IMR-90 (cell line): ENCODE measurements around the gene BRMS1. TPM values are rescaled to one million over a fixed set of nuclear protein-coding genes. Genes with fewer than 3 reads are reported as not detected.

Source experiments
- ATAC-seq: fragments of 200-7000 bp; cut with Tn5 transposase; 2 replicates; pipeline ENCODE4 v1.9.1; 2020; ENCODE audit warnings: low read depth, mild to moderate bottlenecking, moderate library complexity
- BruUV-seq: library from RNA; stranded (reverse); fragments of 400-500 nt; replicated peaks from 2 replicates; lab custom pipeline; 2021; lab: Mats Ljungman, UMichigan
- CTCF ChIA-PET: fragments of 300-600 bp; formaldehyde crosslinking; extraction: SDS; loops from one replicate; lab custom pipeline; 2021; ENCODE audit warnings: antibody characterized with exemption; lab: Yijun Ruan, JAX
- POLR2A ChIA-PET: fragments of 300-600 bp; sonication (Branson Sonifier 250); formaldehyde crosslinking; loops from one replicate; lab custom pipeline; 2022; ENCODE audit warnings: antibody characterized with exemption; ENCODE audit not compliant: unreplicated experiment; lab: Charles Lee
- DNase-seq: peaks from one replicate; pipeline ENCODE4 v3.0.0; 2013
- H2AFZ ChIP-seq: replicated peaks from 2 replicates; pipeline ENCODE3; 2013; ENCODE audit warnings: low read length, mild to moderate bottlenecking; ENCODE audit not compliant: poor library complexity
- H2AK5ac ChIP-seq: 2 replicates; pipeline ENCODE4 v1.6.1; 2013; ENCODE audit warnings: low read depth, low read length, inconsistent platforms
- H2AK9ac ChIP-seq: replicated peaks from 2 replicates; pipeline ENCODE3; 2013; ENCODE audit warnings: mild to moderate bottlenecking, low read depth, low read length, moderate library complexity; ENCODE audit not compliant: poor library complexity
- H2BK120ac ChIP-seq: 2 replicates; pipeline ENCODE4 v1.6.1; 2013; ENCODE audit warnings: low read depth, low read length, inconsistent platforms
- H2BK15ac ChIP-seq: 3 replicates; pipeline ENCODE4 v1.6.1; 2013; ENCODE audit warnings: low read depth, low read length, inconsistent platforms
- H2BK20ac ChIP-seq: 2 replicates; pipeline ENCODE4 v1.6.1; 2013; ENCODE audit warnings: low read depth, mild to moderate bottlenecking, inconsistent platforms, low read length, moderate library complexity
- H2BK5ac ChIP-seq: 2 replicates; pipeline ENCODE4 v1.6.1; 2013; ENCODE audit warnings: mild to moderate bottlenecking, low read depth, low read length, inconsistent platforms; ENCODE audit not compliant: poor library complexity, severe bottlenecking
- H3K14ac ChIP-seq: replicated peaks from 2 replicates; pipeline ENCODE4 v1.6.1; 2013; ENCODE audit warnings: low read depth, low read length, inconsistent platforms
- H3K18ac ChIP-seq: 2 replicates; pipeline ENCODE4 v1.6.1; 2013; ENCODE audit warnings: low read depth, low read length, control low read depth
- H3K23ac ChIP-seq: 2 replicates; pipeline ENCODE4 v1.6.1; 2013; ENCODE audit warnings: low read depth, low read length, inconsistent platforms
- H3K27ac ChIP-seq: 2 replicates; pipeline ENCODE4 v1.5.1; 2013; ENCODE audit warnings: mild to moderate bottlenecking, control low read depth, low read length; ENCODE audit not compliant: insufficient read depth
- H3K27me3 ChIP-seq: 2 replicates; pipeline ENCODE4 v1.6.1; 2013; ENCODE audit warnings: low read length; ENCODE audit not compliant: control insufficient read depth, insufficient read depth
- H3K36me3 ChIP-seq: 2 replicates; pipeline ENCODE4 v1.6.1; 2013; ENCODE audit warnings: low read length, mixed read lengths; ENCODE audit not compliant: control insufficient read depth, insufficient read depth
- H3K4ac ChIP-seq: 2 replicates; pipeline ENCODE4 v1.6.1; 2013; ENCODE audit warnings: low read depth, low read length, inconsistent platforms
- H3K4me1 ChIP-seq: 2 replicates; pipeline ENCODE4 v1.6.1; 2013; ENCODE audit warnings: low read length, mixed read lengths; ENCODE audit not compliant: control insufficient read depth, insufficient read depth
- H3K4me2 ChIP-seq: 2 replicates; pipeline ENCODE4 v1.6.1; 2013; ENCODE audit warnings: low read depth, mild to moderate bottlenecking, control low read depth, low read length, moderate library complexity
- H3K4me3 ChIP-seq: 2 replicates; pipeline ENCODE4 v1.5.1; 2013; ENCODE audit warnings: low read depth, mild to moderate bottlenecking, control low read depth, low read length, moderate library complexity; ENCODE audit not compliant: insufficient read depth
- H3K56ac ChIP-seq: 2 replicates; pipeline ENCODE4 v1.6.1; 2013; ENCODE audit warnings: low read length, inconsistent platforms; ENCODE audit not compliant: insufficient read depth; ENCODE audit errors: extremely low read depth
- H3K79me1 ChIP-seq, 2 experiments: 2 replicates each; pipeline ENCODE4 v1.6.1; 2013; ENCODE audit warnings: low read length in 2 of 2, inconsistent platforms in 1 of 2, low read depth in 1 of 2
- H3K9ac ChIP-seq: 2 replicates; pipeline ENCODE4 v1.6.1; 2013; ENCODE audit warnings: low read depth, low read length, control low read depth
- H3K9me1 ChIP-seq: 2 replicates; pipeline ENCODE4 v1.6.1; 2013; ENCODE audit warnings: low read length, inconsistent platforms; ENCODE audit not compliant: insufficient read depth
- H3K9me3 ChIP-seq: 2 replicates; pipeline ENCODE4 v1.6.1; 2013; ENCODE audit warnings: low read length; ENCODE audit not compliant: control insufficient read depth, insufficient read depth
- H4K20me1 ChIP-seq: 2 replicates; pipeline ENCODE4 v1.6.1; 2013; ENCODE audit warnings: low read length, inconsistent platforms; ENCODE audit not compliant: insufficient read depth
- H4K5ac ChIP-seq: 2 replicates; pipeline ENCODE4 v1.6.1; 2013; ENCODE audit warnings: mild to moderate bottlenecking, low read depth, low read length, control low read depth
- H4K8ac ChIP-seq, 2 experiments: 2 replicates each; pipeline ENCODE4 v1.6.1; 2013; ENCODE audit warnings: low read depth in 2 of 2, low read length in 2 of 2, control low read depth in 1 of 2, inconsistent platforms in 1 of 2
- H4K91ac ChIP-seq: 2 replicates; pipeline ENCODE4 v1.6.1; 2013; ENCODE audit warnings: low read depth, low read length, inconsistent platforms; ENCODE audit not compliant: insufficient read depth
- BHLHE40 ChIP-seq: fragments of 150-350 bp; IDR thresholded peaks from 2 replicates; pipeline ENCODE4 v1.6.1; 2016; ENCODE audit warnings: mild to moderate bottlenecking, low read depth, low read length
- CHD1 ChIP-seq: IDR thresholded peaks from 2 replicates; pipeline ENCODE4 v1.6.1; 2012; ENCODE audit warnings: low read depth, low read length, improper control_type of control experiment
- FOS ChIP-seq: fragments of 150-350 bp; IDR thresholded peaks from 2 replicates; pipeline ENCODE4 v1.6.1; 2016; ENCODE audit warnings: low read depth, low read length
- POLR2A ChIP-seq: IDR thresholded peaks from 2 replicates; pipeline ENCODE4 v1.6.1; 2012; ENCODE audit warnings: mild to moderate bottlenecking, low read depth, low read length
- RCOR1 ChIP-seq: IDR thresholded peaks from 2 replicates; pipeline ENCODE4 v1.6.1; 2012; ENCODE audit warnings: mild to moderate bottlenecking, low read length, improper control_type of control experiment; ENCODE audit not compliant: insufficient replicate concordance
- SMC3 ChIP-seq: fragments of 150-350 bp; IDR thresholded peaks from 2 replicates; pipeline ENCODE4 v1.6.1; 2016; ENCODE audit warnings: low read depth, mild to moderate bottlenecking, antibody characterized with exemption, low read length, moderate library complexity
- USF2 ChIP-seq: fragments of 150-350 bp; IDR thresholded peaks from 2 replicates; pipeline ENCODE4 v1.6.1; 2017; ENCODE audit warnings: mild to moderate bottlenecking, antibody characterized with exemption, low read length, low read depth
- WGBS, 2 experiments: methylation state at CpG; one replicate each; pipeline versions ENCODE4 v1.1.5 to v1.1.7; 2013; ENCODE audit warnings: missing lambda C conversion rate in 2 of 2; ENCODE audit not compliant: insufficient read length in 1 of 2; ENCODE audit errors: extremely low coverage in 2 of 2; 5-methylcytosine and 5-hydroxymethylcytosine counted together
- dilution Hi-C: fragments of 300-500 bp; cut with HindIII; formaldehyde crosslinking; loops from one replicate; pipeline ENCODE4 v1.14.3; 2018; ENCODE audit warnings: low sequenced_read_pairs; ENCODE audit not compliant: unreplicated experiment
- in situ Hi-C: fragments of 300-500 bp; cut with MboI; formaldehyde crosslinking; loops from 3 replicates; pipeline ENCODE4 v1.14.3; 2019; ENCODE audit warnings: low sequenced_read_pairs, inconsistent platforms, mixed read lengths
- intact Hi-C: fragments of 100-400 bp; cut with micrococcal nuclease; formaldehyde crosslinking; loops from 2 replicates; pipeline ENCODE4 v1.10.0; 2022
- polyA plus RNA-seq, 3 experiments: library from polyadenylated mRNA; depleted of rRNA; stranded (reverse); fragments of >200 nt; gene quantifications; 2 replicates each; pipeline ENCODE4 v1.2.3, GENCODE V29; 2012; ENCODE audit warnings: low replicate concordance in 1 of 3
- total RNA-seq: library from RNA; depleted of rRNA; stranded (reverse); fragments of >200 nt; gene quantifications from 2 replicates; pipeline ENCODE4 v1.2.3, GENCODE V29; 2012

The BRMS1 gene
- total and polyA plus RNA-seq, 2 of the 4 experiments (the other 2 are of a cell fraction) = 48.3 to 57.9 TPM

- Histone ChIP-seq H2AK5ac (peak overlapping the region; percentile 77), H4K20me1 (peaks cover 39% of the 10 kb centered on the region), H4K8ac (peak overlapping the region; percentile 1 to 59; a peak in 2 of 4 replicates), H3K23ac (peak overlapping the region; percentile 75), H3K27me3 (no peaks in the 10 kb centered on the region), H2BK20ac (no peak overlapping the region), H3K4me3 (peak overlapping the region; percentile 72), H3K56ac (peak overlapping the region; percentile 50), H4K91ac (peak overlapping the region; percentile 26; the same call in 1 of the 2 replicates), H3K27ac (peak overlapping the region; percentile 93), H3K4me2 (peak overlapping the region; percentile 85), H3K36me3 (no peaks in the 10 kb centered on the region), H3K4ac (peak overlapping the region; percentile 81), H2BK15ac (no peak overlapping the region), H3K4me1 (peaks cover 32% of the 10 kb centered on the region), H2BK5ac (peak overlapping the region; percentile 77), H3K9me3 (no peaks in the 10 kb centered on the region), H2AFZ (peak overlapping the region; percentile 81), H3K9ac (peak overlapping the region; percentile 95), H3K9me1 (peaks cover 11% of the 10 kb centered on the region), H3K14ac (peak overlapping the region; percentile 94), H4K5ac (peak overlapping the region; percentile 0; the same call in 1 of the 2 replicates), H2AK9ac (peak overlapping the region; percentile 93), H3K18ac (peak overlapping the region; percentile 12), H2BK120ac (0 out of 2 replicates have a peak overlapping the region, but pooled peaks have one; percentile 47), H3K79me1 (peaks cover 0 to 42% of the 10 kb centered on the region in 2 experiments; a peak in 2 of 4 replicates)
- no TSS peak for BruUV-seq
- ATAC-seq = no peak
- dilution Hi-C loops = no loop called here
- in situ Hi-C loops = no loop called here
- no peak for DNase-seq
- no peak for TF ChIP-seq SMC3
- no peak; the same call in 1 of the 2 replicates for TF ChIP-seq CHD1
- TF ChIP-seq POLR2A = no peak; the same call in 1 of the 2 replicates
- no peak for TF ChIP-seq RCOR1
- TF ChIP-seq FOS = no peak
- peak; percentile 60; the same call in 1 of the 2 replicates for TF ChIP-seq BHLHE40
- peak; percentile 83 for TF ChIP-seq USF2
- POLR2A ChIA-PET = interaction anchor here (0.7 to 1.0 kb wide), 4 partner anchors 11 to 27 kb away, joined by 3 to 16 read pairs (median 6); partner anchors contain the start of genes RIN1 and YIF1A
- CTCF ChIA-PET = no interaction called here
- intact Hi-C loops = no loop called here
- 12% methylated on average over 22 of the region's 52 CpGs; no CpG with 5 or more reads in 1 of the 2 experiments for WGBS, 2 experiments
Observed at GRCh38 chr11:66315921-66316811, 28.7 kb downstream of the BRMS1 start.
